HG02798 (cell line): ENCODE results near the gene CDKAL1.
"Not testable (repeated sequence)": the region's sequence is repeated elsewhere in the genome, so short reads cannot be mapped to it uniquely, and the experiment has no call there.

Source experiments
- ATAC-seq: cut with Tn5 transposase; IDR thresholded peaks from one replicate; pipeline ENCODE4 v1.9.1; 2021; ENCODE audit warnings: mild to moderate bottlenecking; ENCODE audit not compliant: unreplicated experiment, poor library complexity

CDKAL1 gene

GRCh38 chr6:20892365-20892764, 358.1 kb downstream of the CDKAL1 start:
- ATAC-seq = no peak

DNA sequence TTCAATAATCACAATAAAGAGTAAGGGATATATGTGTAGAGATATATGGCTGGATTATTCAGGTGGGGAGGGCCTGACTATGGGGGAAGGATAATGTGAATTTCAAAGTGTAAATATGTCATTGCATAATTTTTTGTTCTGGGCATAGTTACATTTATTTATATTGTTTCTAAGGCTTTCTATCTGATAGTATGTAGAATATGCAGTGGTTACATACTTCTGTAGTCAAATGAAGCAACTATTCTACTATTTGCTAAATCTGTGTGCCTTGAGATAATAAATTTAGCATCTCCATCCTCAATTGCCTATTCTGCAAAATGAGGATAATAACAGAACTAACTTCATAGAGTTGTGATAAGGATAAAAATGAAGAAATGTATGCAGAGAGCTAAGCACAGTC, 359.2 kb downstream of the CDKAL1 start:
- no peak for ATAC-seq

DNA sequence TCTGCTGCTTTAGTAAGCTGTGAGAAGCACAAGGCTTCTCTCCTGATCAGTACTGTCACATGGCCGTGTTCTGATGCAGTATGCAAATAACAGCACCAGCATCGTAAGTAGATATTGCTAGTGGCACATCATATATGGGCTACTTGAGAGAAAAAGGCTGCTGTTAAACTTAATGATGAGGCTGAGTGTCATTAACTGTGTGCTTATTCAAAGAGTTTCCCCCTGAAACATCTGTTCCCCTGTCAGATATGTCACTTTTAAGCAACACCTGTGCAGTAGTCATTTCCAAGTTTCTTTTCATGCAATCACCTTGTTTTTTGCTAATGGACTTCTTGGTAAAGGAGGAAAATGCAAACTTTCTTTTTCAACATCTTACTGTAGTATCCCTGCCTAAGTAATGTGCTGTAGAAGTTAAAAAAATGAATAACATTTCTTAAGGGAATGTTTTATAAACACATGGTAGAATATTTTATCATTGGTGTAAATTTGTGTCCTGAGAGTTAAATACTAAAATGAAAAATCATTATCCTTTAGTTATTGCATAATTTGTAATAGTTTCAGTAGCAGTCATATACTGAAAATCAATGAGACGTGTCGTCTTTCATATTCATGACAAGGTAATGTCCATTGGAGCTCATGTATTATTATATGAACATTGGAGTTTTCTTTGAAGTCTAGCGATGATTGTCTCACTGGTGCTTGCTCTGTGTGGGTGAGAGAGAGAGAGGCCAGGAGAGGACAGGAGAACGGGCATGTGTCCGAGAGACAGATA, 366.3 kb downstream of the CDKAL1 start:
- peak; percentile 94 for ATAC-seq

GRCh38 chr6:20905377-20905776, 371.1 kb downstream of the CDKAL1 start:
- ATAC-seq = no peak

DNA sequence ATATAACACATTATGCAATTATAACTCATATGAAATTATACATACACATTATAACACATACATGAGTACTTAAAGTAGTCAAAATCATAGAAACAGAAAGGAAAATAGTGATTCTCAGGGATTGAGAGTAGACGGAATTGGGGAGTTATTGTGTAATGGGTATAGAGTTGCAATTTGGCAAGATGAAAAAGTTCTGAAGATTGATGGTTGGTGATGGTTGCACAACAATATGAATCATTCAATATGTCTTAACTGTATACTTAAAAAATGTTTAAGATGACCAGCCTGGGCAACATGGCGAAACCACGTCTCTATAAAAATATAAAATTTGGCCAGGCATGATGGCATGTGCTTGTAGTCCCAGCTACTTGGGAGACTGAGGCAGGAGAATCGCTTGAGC, 372.7 kb downstream of the CDKAL1 start:
- no peak for ATAC-seq

DNA sequence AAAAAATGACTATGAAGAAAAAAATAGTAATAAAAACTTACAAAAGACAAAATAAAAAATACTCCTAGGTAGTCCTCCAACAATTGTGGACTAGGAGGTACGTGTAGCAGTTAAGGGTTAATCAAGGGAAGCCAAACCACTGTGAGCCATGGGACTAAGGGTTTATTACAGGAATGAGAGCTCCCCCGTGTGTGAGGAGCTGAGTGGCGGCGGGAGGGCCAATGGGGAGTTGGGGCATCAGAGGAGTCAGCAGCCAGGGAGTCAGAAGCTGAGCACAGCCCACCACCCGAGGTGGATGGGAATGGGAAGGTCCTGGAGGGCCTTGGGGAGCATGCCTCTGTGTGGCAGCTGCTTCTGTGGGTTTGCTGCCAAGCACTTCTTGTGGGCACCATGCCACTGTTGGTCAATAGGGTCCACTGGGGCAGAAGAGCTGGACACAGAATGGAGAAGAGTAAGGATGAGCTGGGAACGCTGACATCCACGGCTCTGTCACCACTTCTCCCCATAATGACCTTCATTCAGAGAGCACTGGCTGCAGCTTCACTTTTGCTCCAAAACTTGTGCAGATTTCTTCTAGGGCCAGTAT, 373.3 kb downstream of the CDKAL1 start:
- ATAC-seq = no peak

- ATAC-seq = no peak
Measured at GRCh38 chr6:20909621-20910020, 375.4 kb downstream of the CDKAL1 start.

GRCh38 chr6:20911712-20912111, 377.5 kb downstream of the CDKAL1 start:
- ATAC-seq = no peak

- ATAC-seq = no peak
Measured at GRCh38 chr6:20915156-20915555, 380.9 kb downstream of the CDKAL1 start.

GRCh38 chr6:20915626-20916025, 381.4 kb downstream of the CDKAL1 start:
- ATAC-seq = no peak

GRCh38 chr6:20916086-20916485, 381.8 kb downstream of the CDKAL1 start:
- no peak for ATAC-seq

DNA sequence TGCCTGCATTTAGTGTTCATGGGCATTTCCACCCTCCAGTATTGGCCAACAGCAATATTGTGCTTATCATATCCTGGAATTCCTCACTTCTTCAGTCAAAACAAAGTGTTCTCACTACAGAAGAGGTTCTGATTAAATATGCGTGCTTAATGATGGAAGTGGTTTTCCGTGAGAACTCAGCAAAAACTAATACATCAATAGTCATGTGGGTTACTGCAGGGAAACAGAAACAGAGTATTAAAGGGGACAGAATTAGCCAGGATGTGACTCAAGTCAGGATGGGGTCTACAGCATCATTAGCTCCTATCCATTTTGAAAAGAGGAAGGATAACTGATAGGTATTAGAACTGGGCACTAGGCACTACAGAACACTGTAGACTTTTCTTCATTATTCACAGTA, 384.6 kb downstream of the CDKAL1 start:
- peak; percentile 34 for ATAC-seq

- peak; percentile 87 for ATAC-seq
Measured at GRCh38 chr6:20919677-20920385, 385.6 kb downstream of the CDKAL1 start.

GRCh38 chr6:20921578-20921977, 387.3 kb downstream of the CDKAL1 start:
- ATAC-seq = no peak

- ATAC-seq = no peak
Measured at GRCh38 chr6:20922743-20923142, 388.5 kb downstream of the CDKAL1 start.

GRCh38 chr6:20924094-20924493, 389.8 kb downstream of the CDKAL1 start:
- not testable (repeated sequence) for ATAC-seq

- no peak for ATAC-seq
Measured at GRCh38 chr6:20924911-20925543, 390.8 kb downstream of the CDKAL1 start.

DNA sequence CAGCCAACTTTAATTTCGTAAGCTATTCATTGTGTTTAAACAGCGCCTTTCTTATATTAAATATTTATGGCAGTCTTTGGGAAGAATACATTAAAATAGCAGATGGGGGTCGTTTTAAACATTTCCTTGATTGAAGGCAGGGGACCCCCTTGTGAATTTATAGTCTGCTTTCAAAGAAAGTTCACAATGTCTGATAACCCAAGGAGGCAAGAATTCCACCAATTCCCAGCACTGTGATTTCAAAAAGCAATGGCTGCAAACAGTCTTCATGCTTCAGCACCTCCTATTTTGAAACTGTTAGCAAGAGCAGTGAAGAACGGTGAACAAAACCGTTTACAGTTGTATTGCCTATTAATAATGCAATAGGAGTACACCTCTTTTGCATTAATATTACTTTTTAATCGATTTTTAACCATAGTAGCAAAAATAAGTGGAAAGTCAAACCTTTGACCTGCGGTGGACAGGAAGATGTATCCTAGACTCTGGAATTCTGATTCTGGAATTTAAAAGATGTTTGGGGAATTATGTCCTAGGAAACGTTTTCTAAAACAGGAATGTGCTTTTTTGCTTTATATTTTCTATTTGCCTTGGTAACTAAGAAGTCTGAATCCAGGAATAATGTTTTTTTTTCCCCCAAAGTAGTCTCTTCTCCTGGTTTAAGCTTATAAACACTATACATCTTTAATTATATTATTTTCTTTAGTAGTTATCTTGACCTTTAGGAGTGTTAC, 393.0 kb downstream of the CDKAL1 start:
- no peak for ATAC-seq

- ATAC-seq = no peak
Measured at GRCh38 chr6:20929283-20929682, 395.0 kb downstream of the CDKAL1 start.

- ATAC-seq = no peak
Measured at GRCh38 chr6:20931093-20931492, 396.8 kb downstream of the CDKAL1 start.
